HepG2 (cell line): ENCODE measurements around the gene RRP9. TPM values are rescaled to one million over a fixed set of nuclear protein-coding genes. Genes with fewer than 3 reads are reported as not detected.

Experiments
- ATF1 ChIP-seq: IDR thresholded peaks from 2 replicates; pipeline ENCODE4 v1.6.1; 2016; ENCODE audit warnings: mild to moderate bottlenecking, control low read depth
- CBX5 ChIP-seq: sonication (generic); formaldehyde crosslinking; IDR thresholded peaks from 2 replicates; pipeline ENCODE4 v1.4.0; 2020; ENCODE audit warnings: missing genetic modification reagents, borderline replicate concordance
- CREB3 ChIP-seq: sonication (generic); formaldehyde crosslinking; IDR thresholded peaks from 2 replicates; pipeline ENCODE4 v1.5.0; 2020; ENCODE audit warnings: missing genetic modification reagents
- ETV6 ChIP-seq: sonication (generic); formaldehyde crosslinking; conservative IDR thresholded peaks from 2 replicates; pipeline ENCODE4 v1.4.0; 2020; ENCODE audit warnings: missing genetic modification reagents
- GMEB2 ChIP-seq: IDR thresholded peaks from 2 replicates; pipeline ENCODE4 v1.6.1; 2016; ENCODE audit warnings: missing biosample characterization, missing genetic modification reagents, low read depth
- HOMEZ ChIP-seq: IDR thresholded peaks from 2 replicates; pipeline ENCODE4 v1.6.1; 2016; ENCODE audit warnings: low read depth
- LRRFIP1 ChIP-seq: sonication (generic); formaldehyde crosslinking; conservative IDR thresholded peaks from 2 replicates; pipeline ENCODE4 v1.4.0; 2020; ENCODE audit warnings: missing genetic modification reagents
- MYNN ChIP-seq: sonication (generic); formaldehyde crosslinking; IDR thresholded peaks from 2 replicates; pipeline ENCODE4 v1.4.0; 2020; ENCODE audit warnings: mild to moderate bottlenecking, low read depth, missing genetic modification reagents
- NFYB ChIP-seq: sonication (generic); formaldehyde crosslinking; IDR thresholded peaks from 2 replicates; pipeline ENCODE4 v1.4.0; 2020; ENCODE audit warnings: missing genetic modification reagents
- PRPF4 ChIP-seq: fragments of 200-400 bp; formaldehyde crosslinking; IDR thresholded peaks from 2 replicates; pipeline ENCODE4 v1.6.1; 2016; ENCODE audit warnings: low read length, low read depth; ENCODE audit not compliant: poor library complexity, severe bottlenecking
- RFXANK ChIP-seq: IDR thresholded peaks from 2 replicates; pipeline ENCODE4 v1.6.1; 2016
- SETDB1 ChIP-seq: sonication (generic); formaldehyde crosslinking; IDR thresholded peaks from 2 replicates; pipeline ENCODE4 v1.5.1; 2020; ENCODE audit warnings: missing genetic modification reagents, mild to moderate bottlenecking, borderline replicate concordance
- SKIL ChIP-seq: sonication (generic); formaldehyde crosslinking; IDR thresholded peaks from 2 replicates; pipeline ENCODE4 v1.8.0; 2022; ENCODE audit warnings: missing genetic modification reagents, mild to moderate bottlenecking, moderate library complexity, borderline replicate concordance
- SMAD3 ChIP-seq: sonication (generic); formaldehyde crosslinking; IDR thresholded peaks from 2 replicates; pipeline ENCODE4 v1.4.0; 2020; ENCODE audit warnings: missing genetic modification reagents
- ZFP90 ChIP-seq: sonication (generic); formaldehyde crosslinking; IDR thresholded peaks from 2 replicates; pipeline ENCODE4 v1.8.0; 2022; ENCODE audit warnings: missing genetic modification reagents, mild to moderate bottlenecking, inconsistent platforms, borderline replicate concordance
- ZNF18 ChIP-seq: sonication (generic); formaldehyde crosslinking; IDR thresholded peaks from 2 replicates; pipeline ENCODE4 v1.8.0; 2022; ENCODE audit warnings: mild to moderate bottlenecking, missing genetic modification reagents; ENCODE audit not compliant: insufficient replicate concordance
- ZNF468 ChIP-seq: sonication (generic); formaldehyde crosslinking; IDR thresholded peaks from 2 replicates; pipeline ENCODE4 v1.8.0; 2022; ENCODE audit warnings: mild to moderate bottlenecking, moderate library complexity, missing genetic modification reagents
- ZNF777 ChIP-seq: sonication (generic); formaldehyde crosslinking; IDR thresholded peaks from 2 replicates; pipeline ENCODE4 v1.4.0; 2020; ENCODE audit warnings: missing genetic modification reagents
- polyA plus RNA-seq, 8 experiments: library from polyadenylated mRNA; depleted of rRNA in 3 of 8; stranded (reverse) in 7 of 8; unstranded in 1 of 8; fragments of >200 nt; fragmentation: Illumina TruSeq in 4 of 8; extraction: Trizol in 4 of 8; gene quantifications; 2 replicates each; pipeline versions ENCODE4 v1.2.1 to v1.2.3, GENCODE V29; 2011 to 2016; ENCODE audit warnings: low read depth in 4 of 8, missing spikeins in 1 of 8, mixed read lengths in 1 of 8; ENCODE audit not compliant: insufficient read depth in 1 of 8
- total RNA-seq, 5 experiments: library from RNA; depleted of rRNA; stranded (reverse); fragments of >200 nt; fragmentation: Illumina TruSeq; extraction: Trizol; gene quantifications; 2 replicates each; pipeline ENCODE4 v1.2.3, GENCODE V29; 2016; ENCODE audit warnings: low read depth in 1 of 5

RRP9 gene
- total and polyA plus RNA-seq, 2 of the 13 experiments (the other 11 are each of a cell fraction or from before 2014, with no cell fraction given), result 14.8 to 44.0 TPM

- TF ChIP-seq ZNF18 (CRISPR knock-in tag) (peak; percentile 73), HOMEZ (CRISPR knock-in tag) (0 out of 2 replicates have a peak, but pooled peaks have one; percentile 49), ZNF777 (no peak), CREB3 (CRISPR knock-in tag) (no peak), SETDB1 (CRISPR knock-in tag) (no peak), ZNF468 (CRISPR knock-in tag) (0 out of 2 replicates have a peak, but pooled peaks have one; percentile 34), MYNN (CRISPR knock-in tag) (peak; percentile 35), RFXANK (CRISPR knock-in tag) (no peak; the same call in 1 of the 2 replicates), ZFP90 (peak; percentile 55; the same call in 1 of the 2 replicates), ATF1 (0 out of 2 replicates have a peak, but pooled peaks have one; percentile 59), SKIL (CRISPR knock-in tag) (peak; percentile 39; the same call in 1 of the 2 replicates), CBX5 (CRISPR knock-in tag) (peak; percentile 68; the same call in 1 of the 2 replicates), ETV6 (CRISPR knock-in tag) (0 out of 2 replicates have a peak, but pooled peaks have one; percentile 69), SMAD3 (peak; percentile 50), GMEB2 (CRISPR knock-in tag) (no peak), PRPF4 (no peak), LRRFIP1 (no peak), NFYB (CRISPR knock-in tag) (peak; percentile 97)
These were observed at the start of gene RRP9, which contains the start of gene PARP3 (continued) for GRCh38 chr3:51941798-51942602.
